NCI-H1417 treated with DMSO at 0.1 percent for 48 hours (cell line): ENCODE results near the gene RFPL4A.
"Not testable (repeated sequence)": the region's sequence is repeated elsewhere in the genome, so short reads cannot be mapped to it uniquely, and the experiment has no call there.

Source experiments
- DNase-seq: peaks from one replicate; lab custom pipeline; 2025; lab: John Stamatoyannopoulos, UW

The RFPL4A gene

DNA sequence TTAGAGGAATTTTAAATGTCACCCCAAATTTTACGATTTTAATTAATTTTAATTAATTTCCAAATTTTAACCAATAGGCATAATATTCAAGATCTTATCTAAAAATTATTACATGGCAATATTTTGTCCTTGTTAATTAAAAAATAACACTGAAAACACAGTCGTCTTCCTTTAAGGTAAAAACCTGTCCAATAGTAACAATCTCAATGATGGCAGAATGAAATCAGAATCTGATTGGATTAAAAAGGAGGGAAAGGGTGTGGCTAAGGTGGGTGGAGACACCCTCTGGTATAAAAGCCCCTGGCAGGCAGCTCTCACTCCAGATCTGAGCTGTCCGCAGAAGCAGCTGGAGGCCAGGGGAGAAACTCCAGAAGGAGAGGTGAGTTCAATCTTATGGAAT, at the start of gene RFPL4A:
TSS of gene RFPL4A (plus strand) at position 301 of the 400 bp plus-strand sequence. CDS start 2,704 bp downstream, outside the sequence.
- DNase-seq = not testable (repeated sequence)

- DNase-seq = no peak
Observed at GRCh38 chr19:55711719-55712118, 47.2 kb upstream of the RFPL4A start.

DNA sequence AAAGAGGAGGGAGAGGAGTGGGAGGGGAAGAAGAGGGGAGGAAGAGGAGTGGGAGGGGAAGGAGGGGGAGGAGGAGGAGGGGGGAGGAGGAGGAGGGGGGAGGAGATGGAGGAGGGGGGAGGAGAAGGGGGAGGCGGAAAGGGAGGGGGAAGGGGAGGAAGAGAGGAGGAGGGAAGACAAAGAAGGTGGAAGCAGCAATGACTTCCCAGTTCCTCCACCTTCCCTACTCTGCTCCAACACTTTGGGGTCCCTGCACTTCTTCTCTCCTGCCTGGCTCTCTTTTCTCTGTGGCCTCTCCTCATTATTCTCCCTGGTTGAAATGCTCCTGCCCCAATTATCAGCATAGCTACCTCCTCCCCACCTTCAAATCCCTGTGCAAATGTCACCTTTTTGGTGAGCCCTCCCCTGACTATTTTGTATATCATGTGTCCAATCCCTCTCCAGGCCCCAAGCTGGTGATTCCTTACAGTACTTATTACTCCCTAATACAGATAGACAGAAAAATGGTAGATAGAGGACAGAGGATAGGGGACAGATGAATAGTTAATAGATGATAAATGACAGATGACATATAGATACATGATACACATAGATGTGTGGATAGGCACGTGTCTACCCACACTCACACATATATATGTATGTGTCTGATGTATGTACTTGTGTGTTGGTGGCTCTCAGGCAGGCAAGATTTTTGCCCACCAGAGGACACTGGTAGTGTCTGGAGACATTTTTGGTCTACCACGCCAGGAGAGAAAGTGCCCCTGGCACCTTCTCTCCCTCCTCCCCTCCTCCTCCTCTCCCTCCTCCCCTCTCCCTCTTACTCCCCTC, 45.9 kb upstream of the RFPL4A start:
- no peak for DNase-seq

DNA sequence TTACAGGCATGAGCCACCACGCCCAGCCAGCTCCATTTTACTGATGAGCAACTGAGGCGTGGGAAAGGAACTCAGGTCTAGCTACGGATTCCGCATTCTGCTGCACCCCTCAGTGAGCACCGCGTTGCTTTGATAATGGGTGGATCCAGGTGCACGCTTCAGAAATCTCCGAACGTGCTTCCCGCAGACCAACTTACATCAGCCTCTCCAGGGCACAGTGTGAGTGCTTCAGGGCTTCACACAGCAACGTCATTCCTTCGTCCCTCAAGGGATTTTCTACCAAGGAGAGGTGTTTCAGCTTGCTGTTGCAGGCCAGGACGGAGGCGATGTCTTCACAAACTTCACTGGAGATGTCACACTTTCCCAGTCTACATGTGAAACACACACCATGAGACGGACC, 42.4 kb upstream of the RFPL4A start:
- DNase-seq = no peak

- no peak for DNase-seq
Observed at GRCh38 chr19:55717251-55717650, 41.6 kb upstream of the RFPL4A start.

DNA sequence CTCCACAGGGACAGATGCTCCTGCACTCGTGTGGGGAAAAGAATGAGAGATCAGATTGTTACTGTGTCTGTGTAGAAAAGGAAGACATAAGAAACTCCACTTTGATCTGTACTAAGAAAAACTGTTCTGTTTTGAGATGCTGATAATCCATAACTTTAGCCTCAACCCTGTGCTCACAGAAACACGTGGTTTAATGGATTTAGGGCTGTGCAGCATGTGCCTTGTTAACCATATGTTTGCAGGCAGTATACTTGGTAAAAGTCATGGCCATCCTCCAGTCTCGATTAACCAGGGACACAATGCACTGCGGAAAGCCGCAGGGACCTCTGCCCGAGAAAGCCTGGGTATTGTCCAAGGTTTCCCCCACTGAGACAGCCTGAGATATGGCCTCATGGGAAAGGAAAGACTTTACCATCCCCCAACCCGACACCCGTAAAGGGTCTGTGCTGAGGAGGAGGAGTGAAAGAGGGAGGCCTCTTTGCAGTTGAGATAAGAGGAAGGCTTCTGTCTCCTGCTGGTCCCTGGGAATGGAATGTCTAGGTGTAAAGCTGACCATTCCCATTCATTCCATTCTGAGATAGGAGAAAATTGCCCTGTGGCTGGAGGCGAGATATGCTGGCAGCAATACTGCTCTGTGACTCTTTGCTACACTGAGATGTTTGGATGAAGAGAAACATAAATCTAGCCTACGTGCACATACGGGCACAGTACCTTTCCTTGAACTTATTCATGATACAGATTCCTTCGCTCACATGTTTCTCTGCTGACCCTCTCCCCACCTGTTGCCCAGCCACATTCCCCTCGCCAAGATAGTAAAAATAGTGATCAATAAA, 40.8 kb upstream of the RFPL4A start:
- not testable (repeated sequence) for DNase-seq

GRCh38 chr19:55720214-55720746, 38.6 kb upstream of the RFPL4A start:
- DNase-seq = no peak

DNA sequence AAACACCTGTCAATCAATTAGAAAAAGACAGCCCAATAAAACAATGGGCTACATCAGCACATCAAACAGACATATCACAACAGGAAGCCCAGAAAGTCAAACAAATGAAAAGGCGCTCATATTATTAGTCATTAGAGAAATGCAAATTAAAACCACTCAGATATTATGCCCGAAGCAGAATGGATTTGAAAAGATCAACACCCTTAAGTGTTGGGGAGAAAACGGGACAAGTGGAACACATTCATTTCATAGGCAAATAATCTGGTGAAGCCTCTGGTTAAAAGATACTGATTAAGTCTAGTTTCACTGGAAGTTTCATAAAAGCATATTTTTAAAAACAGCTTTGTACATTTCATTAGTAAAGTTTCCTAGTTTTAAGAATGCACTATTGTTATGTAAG, 38.1 kb upstream of the RFPL4A start:
- DNase-seq = no peak

GRCh38 chr19:55723491-55723890, 35.4 kb upstream of the RFPL4A start:
- no peak for DNase-seq

GRCh38 chr19:55730378-55730777, 28.5 kb upstream of the RFPL4A start:
- not testable (repeated sequence) for DNase-seq

DNA sequence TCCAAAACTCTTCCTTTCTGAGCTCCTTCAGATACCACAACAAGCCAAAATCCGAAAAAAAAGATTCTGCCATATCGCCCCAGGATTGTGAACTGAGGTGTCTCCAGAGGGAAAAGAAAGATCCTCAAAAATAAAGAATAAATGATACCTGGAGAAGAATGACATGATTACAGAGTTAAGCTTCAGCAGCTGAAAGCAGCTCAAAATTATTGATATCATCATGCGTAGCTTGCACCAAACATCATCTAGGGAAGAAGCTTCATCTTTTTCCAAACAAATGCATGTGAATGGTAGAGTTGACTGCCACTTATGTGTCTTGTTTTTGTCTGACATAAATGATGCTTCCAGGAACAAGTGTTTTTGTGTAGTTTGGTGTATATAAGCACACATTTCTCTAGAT, 20.6 kb upstream of the RFPL4A start, which contains the start of gene NLRP9:
TSS of gene NLRP9 (minus strand) at position 101 of the 400 bp plus-strand sequence. CDS start at position 73, 28 bp downstream.
- DNase-seq = no peak

DNA sequence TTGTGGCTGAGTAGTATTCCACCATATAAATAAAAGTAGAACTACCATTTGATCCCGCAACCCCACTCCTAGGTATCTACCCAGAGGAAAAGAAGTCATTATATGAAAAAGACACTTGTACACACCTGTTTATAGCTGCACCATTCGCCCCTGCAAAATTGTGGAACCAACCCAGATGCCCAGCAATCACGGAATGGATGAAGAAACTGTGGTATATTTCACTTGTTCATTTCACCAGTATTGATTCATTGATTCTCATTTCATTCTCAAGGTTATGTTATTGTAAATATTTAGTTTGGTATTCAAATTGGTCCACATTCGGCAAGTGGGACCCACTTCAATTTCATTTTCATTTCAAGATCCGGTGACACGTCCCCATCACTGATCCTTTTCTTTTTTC, 8.2 kb upstream of the RFPL4A start:
- DNase-seq = no peak

DNA sequence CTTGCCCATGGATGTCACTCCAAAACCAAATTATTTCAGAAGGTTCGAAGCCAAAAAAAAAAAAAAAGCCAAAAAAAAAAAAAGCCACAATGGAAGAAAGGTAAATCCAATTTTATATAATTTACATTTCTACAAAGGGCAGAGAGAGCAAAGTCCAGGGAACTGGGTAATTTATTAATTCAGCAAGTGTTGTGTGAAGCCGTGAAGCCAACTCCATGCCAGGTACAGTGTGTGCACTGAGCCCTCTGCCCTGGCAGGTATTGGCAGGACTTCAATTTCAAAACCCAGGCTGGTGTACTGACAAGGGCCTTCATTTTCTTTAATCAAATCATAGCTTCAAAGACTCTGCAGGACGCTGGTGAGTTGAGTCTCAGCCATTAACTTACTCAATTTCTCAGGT, 5.5 kb upstream of the RFPL4A start:
- no peak for DNase-seq

DNA sequence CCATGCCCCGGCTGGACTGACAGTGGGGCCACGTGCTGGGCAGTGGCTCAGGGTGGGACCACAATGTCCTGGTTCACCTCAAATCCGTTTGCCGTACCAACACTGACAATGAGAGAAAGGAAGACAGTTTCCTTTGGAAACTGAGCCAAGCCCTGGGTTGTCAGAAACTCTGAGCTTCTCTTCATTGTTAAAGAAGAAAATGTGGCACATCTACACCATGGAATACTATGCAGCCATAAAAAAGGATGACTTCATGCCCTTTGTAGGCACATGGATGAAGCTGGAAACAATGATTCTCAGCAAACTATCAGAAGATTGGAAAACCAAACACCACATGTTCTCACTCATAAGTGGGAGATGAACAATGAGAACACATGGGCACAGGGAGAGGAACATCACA, 2.1 kb upstream of the RFPL4A start:
- not testable (repeated sequence) for DNase-seq

DNA sequence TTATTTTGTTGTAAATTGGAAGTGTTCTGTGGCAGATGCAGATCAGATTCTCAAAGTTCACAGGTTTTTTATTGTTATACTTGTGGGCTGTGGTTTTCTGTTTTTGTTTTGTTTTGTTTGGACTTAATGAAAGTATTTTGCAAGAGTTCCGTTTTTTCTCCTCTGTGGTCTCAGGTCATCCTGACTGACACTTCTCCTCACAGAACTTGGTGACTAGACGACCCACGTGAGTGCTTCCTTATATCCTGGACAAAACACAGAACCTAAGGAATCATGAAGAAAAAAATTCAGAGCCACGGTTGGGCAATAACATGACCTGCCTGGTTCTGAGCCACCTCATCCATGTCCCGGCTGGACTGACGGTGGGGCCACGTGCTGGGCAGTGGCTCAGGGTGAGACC, 7.6 kb downstream of the RFPL4A start:
- no peak for DNase-seq

GRCh38 chr19:55768818-55769217, 9.9 kb downstream of the RFPL4A start, which contains the start of gene RFPL4AL1:
RFPL4AL1 (plus strand) TSS chr19:55769118; CDS start chr19:55771805, 2,687 bp downstream.
- not testable (repeated sequence) for DNase-seq

- not testable (repeated sequence) for DNase-seq
Observed at GRCh38 chr19:55769632-55770031, 10.7 kb downstream of the RFPL4A start.

GRCh38 chr19:55777528-55777927, 18.6 kb downstream of the RFPL4A start:
- DNase-seq = no peak

GRCh38 chr19:55778331-55778730, 19.4 kb downstream of the RFPL4A start:
- no peak for DNase-seq

GRCh38 chr19:55781112-55781511, 22.2 kb downstream of the RFPL4A start:
- no peak for DNase-seq

DNA sequence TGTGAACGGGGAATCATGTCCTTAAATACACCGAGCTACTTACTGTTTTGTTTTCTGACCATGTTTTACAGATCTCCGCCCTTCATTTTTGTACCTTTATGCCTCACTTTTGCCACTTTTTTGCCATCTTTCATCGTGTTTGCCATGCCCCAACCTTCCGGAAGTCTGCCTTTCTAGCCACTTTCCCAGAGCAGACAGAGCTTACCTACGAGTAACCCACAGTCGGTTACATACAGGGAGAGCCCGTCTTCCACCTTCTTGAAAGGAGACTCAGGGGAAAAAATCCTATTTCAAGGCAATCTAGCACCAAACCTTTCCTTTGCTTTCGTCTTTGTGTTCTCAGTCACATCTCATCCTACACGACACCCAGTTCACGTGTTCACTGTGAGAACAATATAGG, 36.1 kb downstream of the RFPL4A start:
- no peak for DNase-seq

GRCh38 chr19:55801416-55801815, 42.5 kb downstream of the RFPL4A start:
- DNase-seq = no peak

- no peak for DNase-seq
Observed at GRCh38 chr19:55802281-55802680, 43.4 kb downstream of the RFPL4A start.
